DOHH2 (cell line): Measurements from ENCODE around the gene L3MBTL4.

Source experiments
- H3F3A ChIP-seq: fragments of 200-600 bp; sonication (generic), shearing (Covaris generic); 2 replicates; pipeline ENCODE4 v1.6.0; 2016; ENCODE audit warnings: antibody characterized with exemption, mild to moderate bottlenecking; ENCODE audit not compliant: control insufficient read depth, insufficient read depth
- H3K27ac ChIP-seq: fragments of 200-600 bp; sonication (generic); 2 replicates; pipeline ENCODE4 v1.5.1; 2014; ENCODE audit warnings: low read depth, mild to moderate bottlenecking, low read length, moderate library complexity
- H3K27me3 ChIP-seq: fragments of 200-600 bp; sonication (generic); 2 replicates; pipeline ENCODE4 v1.6.1; 2014; ENCODE audit warnings: mild to moderate bottlenecking, low read length, mixed read lengths; ENCODE audit not compliant: control insufficient read depth
- H3K36me3 ChIP-seq: fragments of 200-600 bp; sonication (generic); 2 replicates; pipeline ENCODE4 v1.6.1; 2014; ENCODE audit warnings: mild to moderate bottlenecking, low read length, moderate library complexity, mixed read lengths; ENCODE audit not compliant: control insufficient read depth
- H3K4me1 ChIP-seq: fragments of 200-600 bp; sonication (generic); 2 replicates; pipeline ENCODE4 v1.6.1; 2014; ENCODE audit warnings: mild to moderate bottlenecking, low read length, mixed read lengths; ENCODE audit not compliant: control insufficient read depth
- H3K4me2 ChIP-seq: fragments of 200-600 bp; sonication (generic); 2 replicates; pipeline ENCODE4 v1.6.0; 2014; ENCODE audit warnings: mild to moderate bottlenecking, low read length, moderate library complexity
- H3K4me3 ChIP-seq: fragments of 200-600 bp; sonication (generic); 2 replicates; pipeline ENCODE4 v1.5.1; 2014; ENCODE audit warnings: mild to moderate bottlenecking, low read length, mixed read lengths
- H3K79me2 ChIP-seq: fragments of 200-600 bp; sonication (generic); 2 replicates; pipeline ENCODE4 v1.6.1; 2014; ENCODE audit warnings: mild to moderate bottlenecking, low read length, mixed read lengths; ENCODE audit not compliant: control insufficient read depth
- H3K9me2 ChIP-seq: fragments of 200-600 bp; sonication (generic); replicated peaks from 2 replicates; pipeline ENCODE4 v1.6.1; 2014; ENCODE audit warnings: mild to moderate bottlenecking, low read length, mixed read lengths; ENCODE audit not compliant: control insufficient read depth
- H3K9me3 ChIP-seq: fragments of 200-600 bp; sonication (generic); 2 replicates; pipeline ENCODE4 v1.6.1; 2014; ENCODE audit warnings: antibody characterized with exemption, low read length, mixed read lengths; ENCODE audit not compliant: control insufficient read depth, insufficient read depth
- H4K20me1 ChIP-seq: fragments of 200-600 bp; sonication (generic); 2 replicates; pipeline ENCODE4 v1.6.0; 2014; ENCODE audit warnings: low read depth, mild to moderate bottlenecking, antibody characterized with exemption, low read length, moderate library complexity; ENCODE audit not compliant: control insufficient read depth, insufficient read depth
- EZH2phosphoT487 ChIP-seq: fragments of 200-600 bp; sonication (generic); IDR thresholded peaks from 2 replicates; pipeline ENCODE4 v1.6.1; 2017; ENCODE audit warnings: borderline replicate concordance, mild to moderate bottlenecking, antibody characterized with exemption, low read length, moderate library complexity, mixed read lengths
- TF ChIP-seq, protein P1 (sequence below): fragments of 200-600 bp; sonication (generic); IDR thresholded peaks from one replicate; pipeline ENCODE4 v1.5.1; 2014; ENCODE audit warnings: antibody characterized with exemption, mild to moderate bottlenecking, low read depth, low read length; ENCODE audit not compliant: poor library complexity, severe bottlenecking

Gene L3MBTL4

GRCh38 chr18:5958822-5959221 lies 455.9 kb downstream of the L3MBTL4 start:
- Histone ChIP-seq H3K4me2 (no peak overlapping the region), H3K4me1 (peaks cover 13% of the 10 kb centered on the region), H3K79me2 (no peaks in the 10 kb centered on the region), H3K4me3 (no peak overlapping the region), H4K20me1 (no peaks in the 10 kb centered on the region), H3K9me3 (no peaks in the 10 kb centered on the region), H3K27me3 (no peaks in the 10 kb centered on the region), H3F3A (no peaks in the 10 kb centered on the region), H3K9me2 (no peaks in the 10 kb centered on the region), H3K36me3 (no peaks in the 10 kb centered on the region), H3K27ac (no peak overlapping the region)
- TF ChIP-seq EZH2phosphoT487: no peak
- TF ChIP-seq, protein P1, sequence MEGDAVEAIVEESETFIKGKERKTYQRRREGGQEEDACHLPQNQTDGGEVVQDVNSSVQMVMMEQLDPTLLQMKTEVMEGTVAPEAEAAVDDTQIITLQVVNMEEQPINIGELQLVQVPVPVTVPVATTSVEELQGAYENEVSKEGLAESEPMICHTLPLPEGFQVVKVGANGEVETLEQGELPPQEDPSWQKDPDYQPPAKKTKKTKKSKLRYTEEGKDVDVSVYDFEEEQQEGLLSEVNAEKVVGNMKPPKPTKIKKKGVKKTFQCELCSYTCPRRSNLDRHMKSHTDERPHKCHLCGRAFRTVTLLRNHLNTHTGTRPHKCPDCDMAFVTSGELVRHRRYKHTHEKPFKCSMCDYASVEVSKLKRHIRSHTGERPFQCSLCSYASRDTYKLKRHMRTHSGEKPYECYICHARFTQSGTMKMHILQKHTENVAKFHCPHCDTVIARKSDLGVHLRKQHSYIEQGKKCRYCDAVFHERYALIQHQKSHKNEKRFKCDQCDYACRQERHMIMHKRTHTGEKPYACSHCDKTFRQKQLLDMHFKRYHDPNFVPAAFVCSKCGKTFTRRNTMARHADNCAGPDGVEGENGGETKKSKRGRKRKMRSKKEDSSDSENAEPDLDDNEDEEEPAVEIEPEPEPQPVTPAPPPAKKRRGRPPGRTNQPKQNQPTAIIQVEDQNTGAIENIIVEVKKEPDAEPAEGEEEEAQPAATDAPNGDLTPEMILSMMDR: no peak

GRCh38 chr18:5955861-5956260 lies 458.9 kb downstream of the L3MBTL4 start:
- Histone ChIP-seq H3K27me3 (no peaks in the 10 kb centered on the region), H3K36me3 (no peaks in the 10 kb centered on the region), H3K4me1 (peaks cover under 1% of the 10 kb centered on the region; the same call in 1 of the 2 replicates), H3K9me2 (no peaks in the 10 kb centered on the region), H3K27ac (no peak overlapping the region), H3K9me3 (no peaks in the 10 kb centered on the region), H4K20me1 (no peaks in the 10 kb centered on the region), H3F3A (no peaks in the 10 kb centered on the region), H3K79me2 (no peaks in the 10 kb centered on the region), H3K4me2 (no peak overlapping the region), H3K4me3 (no peak overlapping the region)
- no peak for TF ChIP-seq EZH2phosphoT487
- TF ChIP-seq, protein P1: no peak

- H3K4me3 ChIP-seq: no peak overlapping the region
- no peaks in the 10 kb centered on the region for H4K20me1 ChIP-seq
- no peak overlapping the region for H3K4me2 ChIP-seq
- H3K9me2 ChIP-seq: no peaks in the 10 kb centered on the region
- TF ChIP-seq EZH2phosphoT487: no peak
- TF ChIP-seq, protein P1: no peak
- no peak overlapping the region for H3K27ac ChIP-seq
- H3K79me2 ChIP-seq: no peaks in the 10 kb centered on the region
- H3K36me3 ChIP-seq: no peaks in the 10 kb centered on the region
- no peaks in the 10 kb centered on the region for H3K27me3 ChIP-seq
- H3K4me1 ChIP-seq: no peaks in the 10 kb centered on the region
- no peaks in the 10 kb centered on the region for H3F3A ChIP-seq
- no peaks in the 10 kb centered on the region for H3K9me3 ChIP-seq
Observed at GRCh38 chr18:5951515-5952091, 463.1 kb downstream of the L3MBTL4 start.
